ENCODE data around the gene TLR4. TPM values are rescaled to one million over a fixed set of nuclear protein-coding genes. Genes with fewer than 3 reads are reported as not detected.

TLR4 gene
- 11.6 and 18.5 TPM in 2 replicates for total RNA-seq (2014; rRNA removed; shearing (Covaris generic))

GRCh38 chr9:117704024-117704575, at the start of gene TLR4:
TLR4 (plus strand) TSS chr9:117704403; CDS start chr9:117704473, 70 bp downstream.
- peak; percentile 89 for DNase-seq (ENCODE audit: low spot score)

- DNase-seq (ENCODE audit: low spot score), result no peak
These were observed 48.2 kb upstream of the TLR4 start for GRCh38 chr9:117656002-117656401.

GRCh38 chr9:117662651-117663050, 41.6 kb upstream of the TLR4 start:
- DNase-seq (ENCODE audit: low spot score), result no peak

- no peak for DNase-seq (ENCODE audit: low spot score)
These were observed 39.8 kb upstream of the TLR4 start for GRCh38 chr9:117664419-117664818.

DNA sequence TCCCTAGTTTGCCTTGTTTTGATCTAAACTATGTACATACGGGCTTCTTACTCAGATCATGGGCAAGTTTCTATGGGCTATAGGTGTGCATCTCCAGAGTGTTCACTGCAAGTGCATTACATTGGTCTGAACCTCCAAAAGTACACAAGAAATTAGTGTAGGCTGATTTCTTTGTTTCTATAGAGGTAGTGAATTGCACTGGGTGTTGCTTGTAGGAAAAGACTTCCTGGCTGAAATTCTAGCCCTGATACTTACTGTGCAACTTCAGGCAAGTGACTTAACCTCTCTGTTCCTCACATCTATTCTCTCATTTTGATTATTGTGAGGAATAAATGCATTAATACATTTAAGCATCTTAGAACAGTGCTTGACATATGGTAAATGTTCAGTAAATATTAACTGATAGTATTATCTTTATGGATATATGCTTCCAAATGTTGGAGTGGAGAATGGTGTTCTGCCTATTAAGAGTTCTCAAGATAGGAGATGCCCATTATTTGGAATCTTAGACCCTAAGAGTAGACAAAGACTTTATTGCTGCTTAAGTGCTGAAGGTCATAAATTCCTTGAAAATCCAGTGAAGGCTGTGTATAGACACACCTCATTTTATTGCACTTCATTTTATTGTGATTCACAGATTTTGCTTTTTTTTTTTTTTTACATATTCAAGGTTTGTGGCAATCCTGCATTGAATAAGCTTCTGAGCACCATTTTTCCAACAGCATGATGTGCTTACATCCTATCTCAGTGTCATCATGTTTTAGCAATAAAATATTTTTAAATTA, 38.4 kb upstream of the TLR4 start:
- no peak for DNase-seq (ENCODE audit: low spot score)

GRCh38 chr9:117671468-117671867, 32.7 kb upstream of the TLR4 start:
- DNase-seq (ENCODE audit: low spot score), result no peak

GRCh38 chr9:117672369-117672768, 31.8 kb upstream of the TLR4 start:
- peak; percentile 76 for DNase-seq (ENCODE audit: low spot score)

GRCh38 chr9:117677572-117677971, 26.6 kb upstream of the TLR4 start:
- no peak for DNase-seq (ENCODE audit: low spot score)

GRCh38 chr9:117678871-117679270, 25.3 kb upstream of the TLR4 start:
- peak; percentile 18 for DNase-seq (ENCODE audit: low spot score)

DNA sequence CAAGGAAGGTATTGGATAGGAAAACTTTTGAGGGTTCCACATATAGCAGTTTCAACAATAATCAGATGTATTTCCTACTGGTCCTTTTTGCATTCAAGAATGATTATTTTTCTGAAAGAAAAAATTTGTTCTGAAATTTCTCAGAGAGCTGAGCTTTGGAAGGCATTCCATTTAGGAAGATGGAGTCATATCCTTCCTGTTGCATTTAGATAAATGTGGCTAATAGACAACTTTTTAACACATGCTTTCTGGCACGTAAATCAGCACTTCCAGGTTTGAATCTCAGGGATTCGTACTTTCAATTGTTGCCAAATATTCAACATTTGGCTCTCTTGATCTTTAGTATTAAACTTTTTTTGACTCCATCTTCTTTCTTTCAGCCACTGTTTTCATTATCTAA, 24.8 kb upstream of the TLR4 start:
- no peak for DNase-seq (ENCODE audit: low spot score)

- no peak for DNase-seq (ENCODE audit: low spot score)
These were observed 22.3 kb upstream of the TLR4 start for GRCh38 chr9:117681888-117682287.

DNA sequence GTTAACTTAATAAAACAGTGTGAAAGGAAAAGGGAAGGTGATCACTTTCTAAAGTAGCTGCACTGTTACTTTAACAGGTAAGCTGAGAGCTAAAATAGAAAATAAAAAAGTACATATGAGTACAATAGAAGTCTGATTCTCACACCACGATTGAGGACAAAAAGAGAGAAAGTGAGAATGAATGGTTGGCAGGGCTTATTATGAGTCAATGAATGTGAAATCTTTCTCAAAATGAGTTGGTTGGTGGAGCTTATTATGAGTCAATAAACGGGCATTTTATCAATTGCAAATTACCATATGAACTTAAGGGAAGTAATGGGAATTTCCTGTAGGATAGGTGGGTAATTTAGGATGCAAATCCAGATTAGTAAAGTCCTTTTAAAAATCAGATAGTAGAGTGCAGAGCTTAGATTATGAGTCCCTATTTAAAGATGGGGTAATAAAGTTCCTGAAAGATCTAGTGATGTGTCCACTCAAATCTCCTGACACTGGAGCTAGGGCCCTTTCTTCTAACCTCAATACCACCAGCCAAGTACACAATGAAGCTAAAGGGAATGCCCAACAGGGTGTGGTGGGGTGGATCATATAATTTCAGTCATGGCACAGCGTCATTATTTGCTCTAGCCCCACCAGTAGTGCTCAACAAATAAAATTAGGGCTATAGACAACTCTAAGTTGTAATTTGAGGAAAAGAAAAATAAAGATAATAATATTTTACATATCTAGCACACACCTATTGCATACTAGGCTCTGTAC, 21.1 kb upstream of the TLR4 start:
- no peak for DNase-seq (ENCODE audit: low spot score)

DNA sequence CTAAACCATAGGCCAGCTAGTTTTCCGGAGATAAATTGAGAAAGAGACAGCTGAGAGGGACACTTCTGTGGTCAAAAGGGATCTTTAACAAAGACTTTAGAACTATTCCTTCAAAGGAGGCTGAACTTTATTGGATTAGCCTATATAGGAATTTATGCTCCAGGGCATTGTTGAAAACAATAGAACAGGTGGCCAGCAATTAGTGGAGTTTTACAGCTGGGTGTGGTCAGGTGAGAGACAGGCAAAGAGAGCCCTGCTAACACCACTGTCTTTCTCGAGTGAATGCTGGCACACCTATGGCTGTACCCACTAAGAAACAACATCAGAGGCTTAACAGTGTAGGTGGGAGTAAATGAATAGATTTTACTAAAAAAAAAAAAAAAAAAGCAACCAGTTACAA, 16.7 kb upstream of the TLR4 start:
- DNase-seq (ENCODE audit: low spot score), result no peak

- DNase-seq (ENCODE audit: low spot score), result no peak
These were observed 12.8 kb upstream of the TLR4 start for GRCh38 chr9:117691367-117691766.

GRCh38 chr9:117696154-117696553, 8.0 kb upstream of the TLR4 start:
- DNase-seq (ENCODE audit: low spot score), result no peak

DNA sequence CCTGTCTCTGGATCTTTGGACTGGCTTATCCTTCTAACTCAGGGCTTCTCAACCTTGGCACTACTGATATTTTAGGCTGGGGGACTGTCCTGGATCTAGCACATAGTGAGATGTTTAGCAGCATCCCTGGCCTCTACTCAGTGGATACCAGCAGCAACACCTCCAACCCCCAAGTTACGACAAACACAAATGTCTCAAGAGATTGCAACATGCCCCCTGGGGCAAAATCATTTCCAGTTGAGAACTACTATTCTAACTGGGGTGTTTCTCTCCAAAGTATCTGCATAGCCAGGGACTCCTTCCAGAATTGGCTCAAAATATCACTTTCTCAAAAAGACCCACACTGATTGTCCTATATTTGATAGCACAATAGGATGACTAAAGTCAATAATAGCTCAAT, 7.2 kb upstream of the TLR4 start:
- DNase-seq (ENCODE audit: low spot score), result no peak

GRCh38 chr9:117703537-117703936, 666 bp upstream of the TLR4 start:
- DNase-seq (ENCODE audit: low spot score), result peak; percentile 44

DNA sequence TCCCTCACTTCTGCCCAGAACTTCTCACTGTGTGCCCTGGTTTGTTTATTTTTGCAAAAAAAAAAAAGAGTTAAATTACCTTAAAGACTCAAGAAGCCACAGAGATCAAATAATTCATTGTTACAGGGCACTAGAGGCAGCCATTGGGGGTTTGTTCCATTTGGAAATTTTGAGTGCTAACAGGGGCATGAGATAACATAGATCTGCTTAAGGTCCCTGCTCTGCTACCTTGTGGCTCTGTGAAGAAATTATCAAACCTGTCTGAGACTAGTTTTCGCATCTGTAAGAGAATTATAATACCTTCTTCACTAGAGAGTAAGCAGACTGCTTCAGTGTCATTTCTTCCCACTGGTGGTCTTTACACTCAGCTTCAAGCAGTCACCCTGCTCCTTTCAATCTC, 394 bp downstream of the TLR4 start:
- DNase-seq (ENCODE audit: low spot score), result no peak

DNA sequence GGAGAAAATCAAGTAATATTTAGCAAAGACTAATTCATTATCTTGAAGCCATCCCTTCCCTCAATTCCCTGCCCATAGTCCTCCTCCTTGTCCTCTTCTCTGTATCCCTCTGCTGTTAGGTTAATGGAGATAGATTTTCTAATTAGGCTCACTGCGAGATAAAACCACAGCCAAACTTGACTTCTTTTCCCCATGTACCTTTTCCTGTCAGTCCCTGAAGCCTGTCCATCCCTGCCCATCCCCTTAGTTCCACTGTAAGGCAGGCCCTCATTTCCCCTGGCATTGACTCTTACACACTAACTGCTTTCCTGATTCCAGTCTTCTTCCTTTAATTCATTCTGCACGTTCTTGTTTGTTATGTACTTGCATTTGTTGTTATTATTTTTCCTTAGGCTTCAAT, 1.2 kb downstream of the TLR4 start:
- no peak for DNase-seq (ENCODE audit: low spot score)

DNA sequence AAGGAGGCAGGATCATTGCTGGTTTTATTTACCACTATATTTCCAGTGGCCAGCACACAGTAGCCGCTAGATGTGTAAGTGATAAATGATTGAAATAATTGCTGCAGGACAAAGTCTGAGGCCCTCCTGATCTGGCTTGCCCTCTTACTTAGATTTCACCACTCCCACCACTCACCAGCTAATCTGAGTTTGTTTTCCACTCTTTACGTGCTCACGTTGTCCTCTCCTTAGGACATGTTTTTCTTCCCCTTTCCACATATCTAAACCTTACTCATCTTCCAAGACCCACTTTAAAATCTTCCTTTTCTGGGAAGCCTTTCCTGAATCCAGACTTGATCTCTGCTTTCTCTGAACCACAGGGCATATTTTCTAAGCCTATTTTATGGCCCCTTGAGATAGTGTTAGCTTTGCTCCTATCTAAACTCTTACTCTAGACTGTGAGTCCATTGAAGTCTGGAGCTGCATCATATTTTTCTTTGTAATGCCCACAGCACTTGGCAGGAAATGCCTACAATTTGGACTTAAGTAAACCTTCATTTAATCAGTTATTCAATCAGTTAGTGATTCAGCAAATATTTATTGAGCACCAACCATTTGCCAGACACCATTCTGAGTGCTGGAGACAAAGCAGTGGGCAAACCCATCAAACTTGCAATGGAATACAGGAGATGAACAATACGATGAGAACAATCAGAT, 2.4 kb downstream of the TLR4 start:
- DNase-seq (ENCODE audit: low spot score), result no peak

DNA sequence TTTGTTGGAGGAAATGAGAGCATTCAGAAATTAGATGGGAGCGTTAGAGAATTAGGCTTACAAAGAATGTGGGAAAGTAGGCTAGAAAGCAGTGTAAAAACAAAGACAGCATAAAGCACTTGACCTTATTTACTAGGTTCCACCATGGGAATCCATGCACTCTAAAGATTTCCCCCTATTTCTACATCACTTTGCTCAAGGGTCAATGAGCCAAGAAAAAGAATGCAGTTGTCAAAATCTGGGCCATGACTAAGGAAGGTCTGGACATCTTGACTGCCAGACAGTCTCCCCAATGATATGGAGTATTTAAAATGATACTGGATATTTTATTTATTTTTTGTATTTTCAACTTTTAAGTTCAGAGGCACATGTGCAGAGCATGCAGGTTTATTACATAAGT, 3.4 kb downstream of the TLR4 start:
- no peak for DNase-seq (ENCODE audit: low spot score)

- no peak for DNase-seq (ENCODE audit: low spot score)
These were observed 5.7 kb downstream of the TLR4 start for GRCh38 chr9:117709936-117710335.

Measured in A172 (cell line).